ENCODE data around the gene KLF5.
"Not testable (repeated sequence)": the region's sequence is repeated elsewhere in the genome, so short reads cannot be mapped to it uniquely, and the experiment has no call there.

Gene KLF5

DNA sequence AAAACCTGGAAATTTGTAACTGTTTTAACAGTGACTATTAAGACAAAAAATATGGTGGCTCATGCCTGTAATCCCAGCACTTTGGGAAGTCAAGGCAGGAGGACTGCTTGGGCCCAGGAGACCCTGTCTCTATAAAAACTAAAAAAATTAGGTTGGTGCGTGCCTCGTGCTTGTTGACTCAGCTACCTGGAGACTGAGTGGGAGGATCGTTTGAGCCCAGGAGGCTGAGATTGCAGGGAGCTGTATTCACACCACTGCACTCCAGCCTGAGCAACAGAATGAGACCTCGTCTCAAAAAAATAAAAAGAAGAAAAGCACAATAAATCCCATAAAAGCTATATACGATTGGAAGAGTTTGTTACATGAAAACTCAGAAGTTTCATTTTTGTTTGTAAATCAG lies 23.7 kb downstream of the KLF5 start:
- DNase-seq (ENCODE audit: insufficient read length, low spot score) (no peak), FAIRE-seq (no peak)

DNA sequence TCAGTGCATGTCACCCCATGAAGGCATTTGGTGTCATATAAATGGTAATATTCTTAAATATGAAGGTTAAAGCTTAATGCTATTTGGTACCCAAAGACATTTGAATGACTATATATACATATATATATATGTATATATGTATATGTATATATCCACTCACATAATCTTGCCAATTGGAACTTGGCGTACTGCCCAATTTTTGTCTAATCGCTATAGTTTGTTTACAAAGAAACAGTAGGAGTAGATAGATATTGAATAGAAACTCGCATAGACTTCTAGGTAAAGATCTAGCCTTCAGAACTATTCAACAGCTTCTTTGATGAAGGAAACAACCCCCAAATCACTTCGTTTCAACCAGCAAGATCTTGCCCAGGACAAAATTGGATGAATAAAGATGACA lies 24.1 kb downstream of the KLF5 start:
- FAIRE-seq: no peak
- DNase-seq (ENCODE audit: insufficient read length, low spot score): no peak

DNA sequence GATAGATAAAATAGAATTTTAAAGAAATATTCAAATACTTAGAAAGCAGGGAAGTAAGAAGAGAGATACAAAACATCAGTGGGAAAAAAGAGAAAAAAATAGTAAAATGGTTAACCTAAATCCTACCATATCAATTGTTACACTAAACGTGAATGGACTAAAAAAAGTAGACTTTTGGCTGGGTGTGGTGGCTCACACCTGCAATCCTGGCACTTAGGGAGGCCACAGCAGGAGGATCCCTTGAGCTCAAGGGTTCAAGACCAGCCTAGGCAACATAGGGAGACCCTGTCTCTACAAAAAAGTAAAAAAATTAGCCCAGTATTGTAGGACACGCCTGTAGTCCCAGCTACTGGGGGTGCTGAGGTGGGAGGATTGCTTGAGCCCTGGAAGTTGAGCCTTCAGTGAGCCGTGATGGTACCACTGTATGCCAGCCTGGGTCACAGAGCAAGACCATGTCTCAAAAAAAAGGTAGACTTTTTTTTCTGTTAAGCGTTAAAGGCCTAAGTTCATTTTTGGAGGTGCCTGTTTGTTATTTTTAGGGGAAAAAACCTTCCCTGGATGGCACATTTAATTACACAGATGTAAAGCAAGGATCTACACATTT lies 29.6 kb downstream of the KLF5 start:
- no peak for FAIRE-seq
- DNase-seq (ENCODE audit: insufficient read length, low spot score): no peak

DNA sequence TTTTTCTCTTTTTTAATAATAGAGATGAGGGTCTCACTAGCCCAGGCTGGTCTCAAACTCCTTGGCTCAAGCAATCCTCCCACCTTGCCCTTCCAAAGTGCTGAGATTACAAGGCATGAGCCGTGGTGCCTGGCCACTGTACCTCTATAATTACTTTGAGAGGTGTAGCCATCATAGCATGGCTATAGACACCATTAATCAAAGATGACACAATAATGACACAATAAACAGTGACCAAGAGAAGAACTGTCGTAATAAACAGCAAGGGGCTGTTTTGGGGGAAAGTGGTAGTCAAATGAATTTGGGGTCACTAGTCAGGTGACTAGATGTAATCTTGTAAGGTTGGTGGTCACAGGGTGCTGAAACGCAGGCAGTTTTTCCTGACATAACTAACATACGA lies 30.4 kb downstream of the KLF5 start:
- DNase-seq (ENCODE audit: insufficient read length, low spot score): no peak
- FAIRE-seq: no peak

DNA sequence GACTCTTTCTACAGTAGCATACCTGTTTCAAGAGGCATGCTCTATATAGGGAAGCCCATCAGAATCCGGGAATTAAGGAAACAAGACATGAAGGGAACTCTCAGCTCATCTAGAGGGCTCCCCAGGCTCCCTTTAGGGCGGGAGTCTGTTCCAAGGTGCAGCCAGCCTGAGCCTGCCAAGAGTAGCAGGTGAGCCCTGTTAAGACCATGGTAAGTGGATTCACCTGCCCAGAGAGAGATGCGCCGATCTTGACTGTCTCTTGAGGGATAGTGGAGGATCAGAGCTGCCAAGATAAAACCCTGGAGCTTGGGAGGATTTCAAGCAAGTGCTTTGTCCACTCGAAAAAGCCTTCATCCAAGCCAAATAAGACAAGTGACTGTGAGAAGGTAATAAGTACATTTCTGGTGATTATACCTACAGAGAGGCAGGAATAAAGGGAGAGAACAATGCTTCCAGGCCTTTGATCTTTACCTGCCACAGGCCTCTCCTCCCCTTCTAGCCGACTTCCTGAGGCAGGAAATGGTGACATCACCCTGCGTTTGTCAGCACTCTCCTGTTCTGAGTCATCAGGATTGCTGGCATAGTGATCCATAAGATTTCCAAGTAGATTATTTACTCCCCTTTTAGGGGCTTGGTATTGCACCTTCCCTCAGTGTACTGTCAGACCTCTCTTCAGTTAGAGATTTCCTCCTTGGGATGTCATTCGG lies 31.5 kb downstream of the KLF5 start:
- DNase-seq (ENCODE audit: insufficient read length, low spot score): peak; percentile 70
- FAIRE-seq: no peak

DNA sequence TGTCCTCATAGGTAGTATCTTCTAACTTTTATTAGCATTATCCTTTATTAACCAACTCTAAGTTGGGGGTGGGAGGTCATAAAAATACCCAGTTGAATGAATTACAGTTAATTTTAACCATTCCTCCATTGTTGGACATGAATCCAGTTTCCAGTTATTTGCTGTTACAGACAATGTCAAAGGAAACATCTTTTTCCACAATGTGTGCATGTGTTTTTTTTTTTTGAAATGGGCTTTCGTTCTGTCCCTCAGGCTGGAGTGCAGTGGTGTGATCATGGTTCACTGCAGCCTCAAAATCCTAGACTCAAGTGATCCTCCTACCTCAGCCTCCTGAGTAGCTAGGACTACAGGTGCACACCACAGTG lies 32.0 kb downstream of the KLF5 start:
- FAIRE-seq: no peak

DNA sequence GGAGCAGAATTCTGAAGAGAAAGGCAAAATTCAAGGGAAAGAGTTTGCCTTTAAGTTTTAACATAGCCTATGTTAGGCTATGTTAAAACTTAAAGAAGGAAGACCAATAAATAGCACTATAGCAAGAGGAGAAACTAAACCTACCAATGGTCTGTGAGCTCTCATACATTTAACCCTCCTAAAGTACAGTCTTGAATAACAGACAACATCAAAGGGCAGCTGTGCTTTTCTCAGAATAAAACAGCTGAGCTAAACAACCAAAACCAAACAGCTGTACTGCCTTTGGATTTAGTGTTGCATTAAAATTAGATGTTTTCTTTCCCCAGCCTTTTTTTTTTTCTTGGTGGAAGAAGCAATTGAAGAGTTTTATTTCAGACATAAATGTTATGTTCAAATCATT lies 34.0 kb downstream of the KLF5 start:
- FAIRE-seq (no peak), DNase-seq (ENCODE audit: insufficient read length, low spot score) (no peak)

More for the DNA sequence above, 32.0 kb downstream of the KLF5 start:
- DNase-seq (ENCODE audit: insufficient read length, low spot score): no peak

DNA sequence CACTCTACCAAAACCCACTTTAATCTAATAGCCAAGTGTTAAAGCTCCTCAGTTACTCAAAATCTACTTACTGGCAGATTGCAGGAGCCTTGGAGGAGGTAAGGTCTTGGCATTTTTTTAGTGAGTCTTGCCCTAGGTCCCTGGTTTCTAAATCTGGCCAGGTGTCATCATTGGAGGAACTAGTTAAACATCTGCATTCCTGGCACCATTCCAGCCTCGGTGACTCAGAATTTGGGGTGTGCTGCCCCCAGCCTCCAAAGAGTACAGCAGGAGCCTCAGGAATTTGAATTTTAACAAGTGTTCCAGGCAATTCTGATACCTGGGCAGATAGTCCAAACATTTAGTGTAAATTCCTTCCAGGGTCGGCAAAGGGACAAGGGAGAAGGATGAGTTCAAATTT lies 37.4 kb downstream of the KLF5 start:
- no peak for FAIRE-seq
- DNase-seq (ENCODE audit: insufficient read length, low spot score): no peak

DNA sequence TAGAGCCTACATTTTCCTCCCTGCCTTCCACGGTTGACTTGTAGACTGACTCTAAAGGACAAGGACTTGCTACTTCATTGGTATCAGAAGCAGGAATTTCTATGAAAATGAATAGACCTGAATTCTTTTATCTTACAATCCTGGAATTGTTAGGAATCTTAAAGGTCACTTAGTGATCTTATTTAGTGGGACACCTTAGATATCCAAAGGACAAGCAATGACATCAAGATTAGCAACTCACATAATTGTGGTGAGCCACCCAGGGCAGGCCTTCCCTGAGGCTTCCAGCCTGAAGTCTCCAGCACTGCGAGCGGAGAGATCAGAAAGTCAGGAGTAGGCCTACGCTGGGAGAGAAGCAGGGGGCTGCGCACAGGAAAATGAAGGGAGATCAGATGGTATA lies 37.8 kb downstream of the KLF5 start:
- no peak for DNase-seq (ENCODE audit: insufficient read length, low spot score)
- FAIRE-seq: no peak

DNA sequence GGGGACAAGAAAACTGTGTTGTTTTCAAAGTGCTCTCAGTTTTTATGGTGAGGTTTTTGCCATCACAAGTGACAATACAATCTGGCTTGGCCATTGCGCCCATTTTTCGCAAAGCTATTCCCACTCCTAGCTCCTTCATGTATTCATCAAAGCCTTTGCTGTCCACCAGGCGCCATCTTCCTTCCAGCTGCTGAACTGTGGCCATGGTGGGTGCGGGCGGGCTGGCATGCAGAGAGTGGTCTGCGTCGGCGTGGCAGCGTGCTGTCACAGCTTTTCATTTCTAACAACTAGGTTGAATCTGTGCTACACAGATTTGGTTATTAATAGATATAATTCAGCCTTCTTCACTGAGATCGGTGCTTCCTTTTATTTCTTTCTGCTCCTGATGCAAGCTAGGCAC lies 42.0 kb downstream of the KLF5 start:
- not testable (repeated sequence) for DNase-seq (ENCODE audit: insufficient read length, low spot score); FAIRE-seq

DNA sequence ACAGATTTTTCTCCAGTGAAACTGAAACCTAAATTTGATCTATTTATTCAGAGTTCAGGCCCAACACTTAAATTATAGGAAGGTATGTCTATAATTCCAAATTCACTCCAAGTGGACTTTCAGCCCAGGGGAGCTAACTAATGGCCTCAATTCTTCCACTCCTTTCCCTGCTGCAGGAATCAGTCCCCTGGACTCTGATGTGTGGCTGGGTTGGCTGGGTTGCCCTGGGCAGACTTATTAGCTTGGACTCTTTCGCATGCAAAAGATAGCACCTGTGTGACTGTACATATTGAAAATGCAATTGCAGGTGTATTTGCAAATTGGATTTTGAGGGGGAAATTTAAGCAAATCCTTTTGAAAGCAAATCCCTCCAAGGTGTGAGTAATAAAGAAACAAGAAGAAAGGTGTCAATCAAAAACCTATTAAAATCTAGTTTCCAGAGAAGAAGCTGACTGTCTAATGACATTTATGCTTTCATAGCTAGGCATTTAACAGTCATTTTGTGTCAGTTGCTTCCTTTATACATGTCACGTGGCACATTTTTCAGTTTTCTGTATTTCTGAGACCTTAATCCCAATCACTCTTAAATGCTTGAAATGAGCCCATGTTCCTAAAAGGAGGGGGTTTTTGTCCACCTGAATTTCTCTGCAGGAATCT lies 42.7 kb downstream of the KLF5 start:
- FAIRE-seq: no peak
- no peak for DNase-seq (ENCODE audit: insufficient read length, low spot score)

DNA sequence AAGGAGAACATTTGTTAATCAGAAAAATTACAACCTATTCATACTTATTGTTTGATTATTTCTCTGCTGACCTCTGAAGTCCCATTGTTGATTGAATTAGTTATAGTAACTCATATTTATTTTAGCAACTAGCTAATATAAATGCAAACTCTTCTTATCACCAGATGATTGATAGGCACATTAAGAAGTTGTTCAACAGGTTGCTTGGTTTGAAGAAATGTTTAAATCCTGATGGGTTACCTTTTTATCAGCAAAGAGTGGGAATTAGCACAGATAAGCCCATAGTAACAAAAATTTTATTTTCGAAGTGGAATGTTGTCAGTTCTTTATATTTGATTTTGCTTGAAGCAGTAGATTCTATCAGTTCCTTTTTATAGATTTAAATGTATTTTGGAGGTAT lies 44.4 kb downstream of the KLF5 start:
- no peak for FAIRE-seq
- DNase-seq (ENCODE audit: insufficient read length, low spot score): no peak

DNA sequence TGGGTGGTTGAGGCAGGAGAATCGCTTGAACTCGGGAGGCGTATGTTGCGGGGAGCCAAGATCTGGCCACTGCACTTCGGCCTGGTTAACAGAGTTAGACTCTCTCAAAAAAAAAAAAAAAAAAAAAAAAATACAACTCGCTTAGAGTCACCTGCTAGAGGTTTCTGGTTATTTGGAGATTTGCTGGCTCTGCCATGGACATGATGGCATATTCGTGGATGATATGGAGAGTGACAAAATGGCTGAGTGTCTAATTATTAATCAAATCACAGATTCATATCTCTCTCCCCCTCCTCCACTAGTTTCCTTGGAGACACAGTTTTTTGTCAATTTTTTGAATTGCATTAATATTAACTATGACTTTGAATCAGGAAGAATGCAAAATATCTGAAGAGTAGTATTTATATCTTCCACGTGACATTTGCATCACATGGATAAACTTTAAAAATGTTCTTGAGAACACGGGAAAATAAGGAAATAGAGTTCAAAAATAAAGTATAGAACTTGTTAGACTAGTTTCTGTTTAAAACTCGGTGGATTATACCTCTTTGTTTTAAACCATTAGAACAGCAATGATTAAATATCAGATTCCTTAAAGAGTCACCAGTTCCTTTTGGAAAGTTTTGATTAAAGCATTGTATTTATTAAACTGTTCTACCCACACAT lies 47.8 kb downstream of the KLF5 start:
- no peak for FAIRE-seq
- DNase-seq (ENCODE audit: insufficient read length, low spot score): no peak

DNA sequence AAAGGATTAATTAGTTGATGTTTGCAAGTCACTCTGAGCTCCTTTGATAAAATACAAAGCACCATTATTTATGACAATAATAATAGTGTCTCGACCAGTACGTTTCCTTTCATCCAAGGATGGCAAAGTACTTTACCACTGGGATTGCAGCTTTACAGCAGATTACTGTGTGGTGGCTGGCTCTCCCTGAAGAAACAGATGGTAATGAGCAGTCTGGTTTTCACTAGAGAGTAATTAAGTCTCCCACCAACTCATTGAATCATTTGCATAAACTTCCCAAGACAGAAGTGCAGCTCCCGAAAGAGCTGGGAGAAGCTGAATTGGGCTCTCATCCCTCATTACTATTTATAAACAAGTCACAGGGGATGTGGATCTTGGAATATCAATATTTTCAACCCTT lies 48.7 kb downstream of the KLF5 start:
- FAIRE-seq (no peak), DNase-seq (ENCODE audit: insufficient read length, low spot score) (no peak)

DNA sequence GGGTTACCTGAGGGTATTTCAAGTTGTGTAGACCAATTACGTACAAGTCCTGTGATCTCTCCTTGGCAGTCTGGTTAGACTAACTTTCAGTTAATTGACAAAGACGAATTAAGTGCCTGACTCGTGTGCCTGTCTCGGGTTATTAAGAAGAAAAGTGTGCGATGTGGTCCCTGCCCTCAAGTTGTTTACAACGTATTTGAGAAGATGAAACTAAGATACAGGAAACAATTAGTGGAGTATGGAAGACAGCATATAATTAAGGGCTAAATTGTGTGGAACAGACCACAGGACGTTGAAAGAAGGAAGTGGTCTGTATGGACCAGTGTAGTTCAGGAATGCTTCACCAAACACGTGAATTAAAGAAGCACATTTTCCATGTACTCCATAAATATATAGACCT lies 49.2 kb downstream of the KLF5 start:
- DNase-seq (ENCODE audit: insufficient read length, low spot score) (no peak), FAIRE-seq (no peak)

DNA sequence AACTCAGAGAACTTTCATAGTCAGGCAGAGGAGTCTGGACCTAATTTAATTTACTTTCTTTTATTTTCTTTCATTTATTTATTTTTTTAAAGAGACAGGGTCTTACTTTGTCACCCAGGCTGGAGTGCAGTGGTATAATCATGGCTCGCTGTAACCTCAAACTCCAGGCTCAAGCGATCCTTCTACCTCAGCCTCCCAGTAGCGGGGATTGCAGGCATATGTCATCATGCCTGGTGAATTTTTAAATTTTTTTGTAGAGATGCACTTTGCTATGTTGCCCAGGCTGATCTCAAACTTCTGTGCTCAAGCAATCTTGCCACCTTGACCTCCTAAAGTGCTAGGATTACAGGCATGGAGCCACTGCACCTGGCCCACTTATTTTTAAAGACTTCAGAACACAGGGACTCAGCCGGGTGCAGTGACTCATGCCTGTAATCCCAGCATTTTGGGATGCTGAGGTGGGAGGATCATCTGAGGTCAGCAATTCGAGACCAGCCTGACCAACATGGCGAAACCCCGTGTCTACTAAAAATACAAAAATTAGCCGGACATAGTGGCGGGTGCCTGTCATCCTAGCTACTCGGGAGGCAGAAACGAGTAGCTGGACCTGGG lies 50.6 kb downstream of the KLF5 start:
- no peak for FAIRE-seq

DNA sequence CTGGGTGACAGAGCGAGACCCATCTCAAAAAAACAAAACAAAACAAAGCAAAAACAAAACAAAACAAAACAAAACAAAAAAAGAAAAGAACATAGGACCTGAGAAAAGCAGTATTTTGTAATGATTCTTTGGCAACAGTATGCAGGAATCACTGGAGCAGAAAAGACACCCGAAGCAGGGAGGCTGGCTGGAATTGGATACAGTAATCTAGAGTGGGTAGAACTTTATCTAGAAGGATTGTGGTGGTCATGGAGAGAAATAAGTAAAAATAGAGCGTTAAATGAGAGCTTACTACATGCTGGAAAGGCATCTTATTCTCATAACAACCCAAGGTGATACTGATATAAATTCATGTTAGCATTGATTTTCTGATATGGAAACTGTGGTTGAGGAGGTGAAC lies 51.2 kb downstream of the KLF5 start:
- FAIRE-seq: no peak

More for the DNA sequence above, 50.6 kb downstream of the KLF5 start:
- no peak for DNase-seq (ENCODE audit: insufficient read length, low spot score)

DNA sequence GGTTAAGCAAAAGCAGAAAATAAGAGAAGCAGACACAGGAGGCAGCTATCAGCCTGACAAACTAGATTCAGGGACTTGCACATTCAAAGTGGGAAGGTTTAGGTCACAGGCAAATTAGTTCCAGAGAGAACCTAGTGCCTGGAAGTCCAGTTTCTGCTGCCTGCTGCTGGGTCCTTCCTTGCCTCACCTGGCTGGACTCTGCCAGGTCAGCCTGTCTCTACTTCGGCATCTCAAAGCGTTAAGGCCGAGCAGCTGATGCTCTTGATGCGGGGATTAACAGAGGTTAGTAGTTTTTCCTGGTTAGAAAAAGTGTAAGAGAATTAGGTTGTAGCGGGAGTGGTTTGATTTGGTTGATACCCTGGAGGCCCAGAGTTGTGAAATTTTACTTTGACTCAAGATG lies 52.0 kb downstream of the KLF5 start:
- no peak for DNase-seq (ENCODE audit: insufficient read length, low spot score)

More for the DNA sequence above, 51.2 kb downstream of the KLF5 start:
- DNase-seq (ENCODE audit: insufficient read length, low spot score): no peak

DNA sequence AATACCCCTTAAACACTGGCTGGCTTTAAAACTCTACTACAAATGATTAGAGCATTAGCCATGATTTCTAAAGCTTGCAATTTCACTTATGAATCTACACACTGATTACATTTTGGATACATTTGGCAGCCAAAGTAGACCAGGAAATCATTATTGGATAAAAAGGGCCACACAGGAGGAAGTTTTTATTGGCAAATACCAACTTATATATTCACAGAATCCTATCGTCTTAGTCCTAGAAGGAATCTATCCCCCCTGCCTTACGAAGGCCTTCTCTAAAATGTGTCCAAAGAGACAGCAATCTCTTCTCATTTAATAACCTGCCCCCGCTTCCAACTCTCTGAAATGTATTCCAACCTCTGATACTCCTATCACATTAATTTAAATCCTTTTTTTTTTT lies 52.5 kb downstream of the KLF5 start:
- DNase-seq (ENCODE audit: insufficient read length, low spot score): no peak
- no peak for FAIRE-seq

More for the DNA sequence above, 52.0 kb downstream of the KLF5 start:
- no peak for FAIRE-seq

DNA sequence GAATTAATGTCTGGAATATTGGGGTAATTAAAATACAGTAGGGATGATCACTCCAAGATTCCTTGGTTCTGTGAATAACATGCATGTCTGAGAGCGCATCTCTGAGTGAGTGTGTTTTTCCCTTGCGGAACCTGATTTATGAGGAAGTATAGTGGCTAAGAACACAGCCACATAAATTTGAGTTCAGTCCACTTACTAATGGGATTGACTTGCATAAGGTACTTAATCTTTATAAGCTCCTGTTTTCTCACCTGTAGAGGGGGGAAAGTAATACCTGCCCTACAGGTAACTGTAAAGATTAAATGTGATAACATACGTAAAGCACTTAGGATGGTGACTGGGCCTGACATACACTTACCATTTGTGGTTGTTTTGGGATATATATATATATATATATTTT lies 60.8 kb downstream of the KLF5 start:
- DNase-seq (ENCODE audit: insufficient read length, low spot score) (no peak), FAIRE-seq (no peak)

All from HTR-8/SVneo (cell line).